RWPE1 (cell line): ENCODE measurements around the gene ANKRD11.
"Not testable (repeated sequence)": the region's sequence is repeated elsewhere in the genome, so short reads cannot be mapped to it uniquely, and the experiment has no call there.

ENCODE experiments used
- CTCF ChIA-PET: fragments of 350-600 bp; sonication (Branson Sonifier 250); formaldehyde crosslinking; extraction: SDS; loops from one replicate; lab custom pipeline; 2021; lab: Yijun Ruan, JAX
- POLR2A ChIA-PET: fragments of 400-600 bp; formaldehyde crosslinking; extraction: SDS; loops from one replicate; lab custom pipeline; 2020; ENCODE audit warnings: antibody characterized with exemption; ENCODE audit not compliant: low non-redundant PET; lab: Yijun Ruan, JAX
- DNase-seq: peaks from one replicate; pipeline ENCODE4 v3.0.0; 2012; ENCODE audit warnings: low spot score
- H3K27ac ChIP-seq: fragments of 450-650 bp; 2 replicates; pipeline ENCODE4 v1.5.1; 2017
- CTCF ChIP-seq: fragments of 450-650 bp; conservative IDR thresholded peaks from 2 replicates; pipeline ENCODE4 v1.5.1; 2017; ENCODE audit warnings: low read depth, mild to moderate bottlenecking

The ANKRD11 gene

GRCh38 chr16:89431630-89432029 lies 58.7 kb downstream of the ANKRD11 start:
- DNase-seq = no peak
- ChIA-PET CTCF (no interaction called here), POLR2A (no interaction called here)
- H3K27ac ChIP-seq = peak overlapping the region; percentile 51
- no peak for TF ChIP-seq CTCF

GRCh38 chr16:89431158-89431584 lies 59.2 kb downstream of the ANKRD11 start:
- ChIA-PET CTCF (no interaction called here), POLR2A (interaction anchor here (0.6 kb wide), 1 partner anchor 75 kb away, joined by 7 read pairs; no protein-coding TSS in a partner anchor)
- no peak for TF ChIP-seq CTCF
- DNase-seq = no peak
- peak overlapping the region; percentile 51 for H3K27ac ChIP-seq

- no peak for TF ChIP-seq CTCF
- ChIA-PET POLR2A (interaction anchor here (0.6 kb wide), 1 partner anchor 76 kb away, joined by 7 read pairs; no protein-coding TSS in a partner anchor), CTCF (no interaction called here)
- no peak for DNase-seq
- peak overlapping the region; percentile 51 for H3K27ac ChIP-seq
Measured at GRCh38 chr16:89430436-89431157, 59.8 kb downstream of the ANKRD11 start.

- CTCF ChIA-PET = interaction anchor here (0.9 kb wide), 1 partner anchor 10 kb away, joined by 4 read pairs; no protein-coding TSS in a partner anchor
- H3K27ac ChIP-seq = not testable (repeated sequence)
Measured at GRCh38 chr16:89428605-89429004, 61.8 kb downstream of the ANKRD11 start.

GRCh38 chr16:89426736-89427530 lies 63.4 kb downstream of the ANKRD11 start:
- peak overlapping the region; percentile 36; the same call in 1 of the 2 replicates for H3K27ac ChIP-seq
- POLR2A ChIA-PET = no interaction called here
- no peak for DNase-seq
- no peak for TF ChIP-seq CTCF
- CTCF ChIA-PET = interaction anchor here (0.6 kb wide), 1 partner anchor 13 kb away, joined by 4 read pairs; no protein-coding TSS in a partner anchor

More at GRCh38 chr16:89428605-89429004, 61.8 kb downstream of the ANKRD11 start:
- DNase-seq, POLR2A ChIA-PET: not testable (repeated sequence)

- POLR2A ChIA-PET = no interaction called here
- CTCF ChIA-PET = no interaction called here
- TF ChIP-seq CTCF = no peak
Measured at GRCh38 chr16:89425523-89425922, 64.8 kb downstream of the ANKRD11 start.

More at GRCh38 chr16:89425523-89425922, 64.8 kb downstream of the ANKRD11 start:
- DNase-seq = no peak
- H3K27ac ChIP-seq = no peak overlapping the region
